Tracheal epithelial cell (primary cell): ENCODE results near the gene RRAS2. TPM values are rescaled to one million over a fixed set of nuclear protein-coding genes. Genes with fewer than 3 reads are reported as not detected.

ENCODE experiments used
- total RNA-seq: library from RNA; depleted of rRNA; stranded (reverse); fragments of >200 nt; gene quantifications from 2 replicates; pipeline ENCODE4 v1.2.1, GENCODE V29; 2014

The RRAS2 gene
- 176 and 203 TPM in 2 replicates for total RNA-seq

DNA sequence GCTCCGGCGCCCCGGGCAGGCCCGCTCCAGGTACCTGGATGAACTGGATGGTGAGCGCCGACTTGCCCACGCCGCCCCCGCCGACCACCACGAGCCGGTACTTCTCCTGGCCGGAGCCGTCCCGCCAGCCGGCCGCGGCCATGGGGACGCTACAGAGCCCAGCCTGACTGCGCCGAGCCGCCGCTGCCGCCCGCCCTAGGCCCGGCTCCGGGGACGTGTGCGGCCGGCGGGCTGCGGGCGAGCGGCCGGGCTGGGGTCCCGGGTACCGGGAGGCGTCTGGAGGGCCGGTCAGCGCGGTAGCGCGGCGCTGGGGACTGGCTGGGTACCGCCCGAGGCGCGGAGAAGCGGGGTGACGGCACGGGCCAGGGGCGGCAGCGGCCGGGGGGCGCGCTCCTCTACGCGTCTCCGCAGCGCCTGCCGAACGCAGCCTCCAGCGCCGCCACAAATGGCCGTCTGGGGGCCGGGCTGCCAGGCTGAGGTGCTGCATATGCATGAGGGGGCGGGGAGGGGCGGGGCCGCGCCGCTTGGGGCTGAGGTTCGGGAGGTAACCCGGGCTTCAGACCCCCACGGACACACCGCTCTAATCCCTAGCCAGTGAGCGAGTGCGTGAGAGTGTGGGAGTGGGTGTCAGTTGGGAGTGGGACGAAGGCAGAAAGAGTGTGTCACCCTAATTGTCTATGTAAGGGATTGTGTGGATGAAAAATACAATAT, at the start of gene RRAS2:
Gene RRAS2 (minus strand): TSS at position 455 of the 711 bp plus-strand sequence. CDS start 313 bp downstream, at position 142.

Other genes starting within 250 kb of the RRAS2 start
- gene COPB1, start 140.6 kb upstream of the RRAS2 start, total RNA-seq = 198 and 269 TPM in 2 replicates
- 128 and 142 TPM in 2 replicates for gene PSMA1, start 161.2 kb upstream of the RRAS2 start, total RNA-seq